ENCODE data around the gene C2orf80.
"Not testable (repeated sequence)": the region's sequence is repeated elsewhere in the genome, so short reads cannot be mapped to it uniquely, and the experiment has no call there.

The C2orf80 gene

DNA sequence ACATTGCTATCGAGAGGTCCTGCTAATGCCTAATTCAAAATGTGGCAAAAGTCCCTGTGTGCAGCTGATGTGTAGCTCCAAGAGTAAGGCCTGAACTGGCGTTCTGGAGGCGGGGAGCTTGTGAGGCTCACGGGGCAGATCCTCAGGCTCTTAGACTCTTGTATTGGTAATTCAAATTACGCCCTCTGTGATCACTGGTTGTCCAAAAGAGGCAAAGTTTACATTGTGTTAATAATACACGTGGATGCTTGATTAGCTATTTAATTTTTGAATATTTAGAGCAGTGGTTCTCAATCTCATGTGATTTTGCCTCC, 14.0 kb downstream of the C2orf80 start:
- DNase-seq: no peak

DNA sequence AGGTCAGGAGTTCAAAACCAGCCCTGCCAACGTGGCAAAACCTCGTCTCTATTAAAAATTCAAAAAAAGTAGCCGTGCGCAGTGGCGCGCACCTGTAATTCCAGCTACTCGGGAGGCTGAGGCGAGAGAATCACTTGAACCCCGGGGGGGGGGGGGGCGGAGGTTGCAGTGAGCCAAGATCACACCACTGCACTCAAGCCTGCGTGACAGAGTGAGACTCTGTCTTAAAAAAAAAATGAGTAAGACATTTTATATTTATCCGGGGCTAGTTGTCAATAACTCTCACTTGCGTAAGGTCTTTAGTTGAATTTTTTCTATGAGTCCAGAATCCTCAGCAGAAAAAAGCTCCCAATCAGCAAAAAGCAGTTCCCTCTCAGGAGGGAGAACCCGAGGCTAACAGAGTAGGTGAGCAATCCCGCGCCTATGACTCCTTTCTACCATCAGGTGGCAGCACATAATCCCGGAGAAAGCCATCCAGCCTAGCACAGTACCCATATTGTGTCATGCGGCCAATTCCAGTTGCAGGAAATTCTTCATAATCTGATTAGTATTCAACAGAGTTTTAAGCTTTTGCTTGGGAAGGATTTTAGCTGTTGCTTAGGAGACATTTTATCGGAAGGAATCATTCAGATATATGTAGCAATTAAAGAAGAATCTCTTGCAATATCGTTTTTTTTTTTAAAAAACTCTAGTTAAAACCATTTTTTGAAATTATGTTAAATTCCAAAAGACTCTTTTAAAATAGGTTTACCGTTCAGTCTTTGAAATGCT, 14.6 kb downstream of the C2orf80 start:
- peak; percentile 73 for DNase-seq

DNA sequence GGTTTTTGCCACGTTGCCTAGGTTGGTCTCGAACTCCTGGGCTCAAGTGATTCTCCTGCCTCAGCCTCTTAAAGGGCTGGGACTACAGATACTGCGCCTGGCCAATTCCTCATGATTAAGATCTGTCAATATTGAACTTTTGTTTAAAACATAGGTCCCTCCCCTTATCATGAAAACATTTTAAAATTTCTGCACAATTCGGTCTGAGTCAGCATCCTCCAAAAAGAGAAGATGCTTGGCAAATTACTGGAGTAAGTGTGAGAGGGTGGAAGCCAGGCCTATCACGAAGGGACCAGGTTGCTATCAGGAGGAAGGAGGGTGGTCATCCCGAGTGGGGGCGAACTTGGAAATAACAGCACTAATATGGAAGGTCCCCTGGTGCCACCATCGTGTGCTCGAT, 15.7 kb downstream of the C2orf80 start:
- DNase-seq: no peak

GRCh38 chr2:208172125-208172524, 17.7 kb downstream of the C2orf80 start:
- DNase-seq: no peak

DNA sequence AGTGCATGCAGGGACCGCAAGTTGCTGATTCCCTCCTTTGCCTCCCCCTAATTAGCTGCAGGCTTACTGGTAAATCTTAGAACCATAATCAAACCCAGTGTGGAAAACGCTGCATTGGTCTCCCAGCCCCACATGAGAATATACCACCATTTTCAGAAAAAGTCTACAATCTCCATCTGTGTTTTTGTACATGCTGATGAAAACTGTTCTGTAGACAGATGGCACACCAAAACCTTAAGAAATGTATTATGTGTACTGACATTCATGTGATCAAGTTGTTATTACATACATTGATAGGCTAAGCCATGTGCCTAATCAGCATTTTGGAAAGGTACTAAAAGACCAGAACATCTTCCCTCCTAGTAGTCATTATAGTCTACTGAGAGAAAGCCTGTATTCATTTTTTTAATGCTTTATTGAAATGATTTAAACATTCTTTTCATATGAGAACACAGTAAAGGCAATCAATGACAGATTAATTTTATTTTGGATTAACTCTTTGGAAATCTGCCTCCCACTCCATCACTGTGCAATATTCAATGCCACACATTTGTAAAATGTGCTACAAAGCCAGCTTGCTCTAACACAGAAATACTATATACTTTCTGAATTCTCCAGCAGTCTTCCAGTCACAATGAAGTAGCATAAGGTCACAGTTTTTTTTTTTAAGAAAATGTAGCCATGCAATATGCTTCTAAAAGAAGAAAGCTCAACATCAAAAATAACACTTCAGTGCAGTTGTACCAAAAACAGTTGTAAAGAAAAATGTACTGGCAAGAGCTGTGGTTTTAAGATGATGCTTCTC, 24.7 kb downstream of the C2orf80 start:
- DNase-seq: no peak

- DNase-seq: no peak
Observed at GRCh38 chr2:208163489-208163888, 26.3 kb downstream of the C2orf80 start, which contains the start of gene CRYGA. CRYGA (minus strand) TSS chr2:208163589; CDS start chr2:208163556, 33 bp downstream.

- DNase-seq: no peak
Observed at GRCh38 chr2:208156439-208156838, 33.4 kb downstream of the C2orf80 start.

DNA sequence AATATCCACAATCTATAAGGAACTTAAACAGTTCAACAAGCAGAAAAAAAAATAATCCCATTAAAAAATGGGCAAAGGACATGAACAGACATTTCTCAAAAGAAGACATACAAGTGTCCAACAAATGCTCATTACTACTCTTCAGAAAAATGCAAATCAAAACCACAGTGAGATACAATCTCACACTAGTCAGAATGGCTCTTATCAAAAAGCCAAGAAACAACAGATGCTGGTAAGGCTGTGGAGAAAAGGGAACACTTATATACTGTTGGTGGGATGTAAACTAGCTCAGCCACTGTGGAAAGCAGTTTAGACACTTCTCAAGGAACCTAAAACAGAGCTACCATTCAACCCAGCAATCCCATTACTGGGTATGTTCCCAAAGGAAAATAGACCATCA, 36.7 kb downstream of the C2orf80 start:
- DNase-seq: no peak

DNA sequence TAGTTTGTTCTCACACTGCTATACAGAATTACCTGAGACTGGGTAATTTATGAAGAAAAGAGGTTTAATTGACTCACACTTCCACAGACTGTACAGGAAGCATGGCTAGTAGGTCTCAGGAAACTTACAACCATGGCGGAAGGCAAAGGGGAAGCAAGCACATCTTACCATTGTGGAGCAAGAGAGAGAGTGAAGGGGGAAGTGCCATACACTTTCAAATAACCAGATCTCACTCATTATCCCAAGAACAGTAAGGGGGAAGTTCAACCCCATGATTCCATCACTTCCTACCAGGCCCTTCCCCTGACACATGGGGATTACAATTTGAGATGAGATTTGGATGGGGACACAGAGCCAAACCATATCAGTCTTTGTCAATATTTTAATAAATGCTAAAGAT, 38.9 kb downstream of the C2orf80 start:
- no peak for DNase-seq

GRCh38 chr2:208150094-208150493, 39.7 kb downstream of the C2orf80 start:
- DNase-seq: no peak

GRCh38 chr2:208148803-208149202, 41.0 kb downstream of the C2orf80 start:
- no peak for DNase-seq

GRCh38 chr2:208147759-208148158, 42.1 kb downstream of the C2orf80 start:
- DNase-seq: no peak

DNA sequence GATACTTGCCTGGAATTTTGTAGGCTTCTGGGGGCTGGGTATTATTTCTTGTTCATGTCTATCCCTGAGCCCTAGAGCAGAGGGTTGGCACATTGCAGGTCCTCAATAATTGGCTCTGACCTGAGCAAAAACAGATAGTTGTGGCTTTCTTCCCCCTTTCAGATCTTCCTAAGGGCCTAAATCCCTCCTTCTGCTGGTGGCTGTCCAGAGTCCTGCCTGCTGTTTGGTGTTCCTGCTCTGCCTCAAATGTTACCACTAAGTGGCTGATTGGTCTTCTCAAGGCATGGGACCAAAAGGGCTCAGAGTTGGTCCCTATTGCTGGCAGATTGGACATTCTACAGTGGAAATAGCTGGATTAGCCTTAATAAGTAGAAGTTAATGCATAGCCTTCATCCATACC, 42.8 kb downstream of the C2orf80 start:
- no peak for DNase-seq

GRCh38 chr2:208146006-208146405, 43.8 kb downstream of the C2orf80 start, which contains the start of gene CRYGB:
CRYGB (minus strand) TSS chr2:208146158; CDS start chr2:208146120, 38 bp downstream.
- no peak for DNase-seq

- DNase-seq: no peak
Observed at GRCh38 chr2:208142925-208143799, 46.7 kb downstream of the C2orf80 start.

- no peak for DNase-seq
Observed at GRCh38 chr2:208142240-208142924, 47.4 kb downstream of the C2orf80 start.

DNA sequence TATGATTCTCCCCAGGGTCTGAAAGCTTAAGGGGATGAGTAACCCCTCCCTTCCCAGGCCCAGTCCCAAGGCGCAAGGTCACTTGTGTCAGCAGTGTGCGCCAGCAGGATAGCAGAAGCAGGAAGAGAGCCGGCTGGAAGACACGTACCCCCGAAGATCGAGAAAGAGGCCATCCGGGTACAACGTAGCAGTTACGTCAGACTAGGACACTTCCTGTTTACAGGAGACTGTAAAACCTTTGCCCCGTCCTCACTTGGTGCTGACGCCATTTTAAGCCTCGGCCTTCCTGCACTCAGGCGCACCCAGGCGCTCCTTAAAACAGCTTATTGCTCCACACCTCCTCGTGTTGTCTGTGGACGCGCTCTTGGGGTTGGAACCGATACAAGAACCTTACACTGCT, 50.4 kb downstream of the C2orf80 start:
- DNase-seq: no peak

GRCh38 chr2:208138334-208138733, 51.5 kb downstream of the C2orf80 start:
- not testable (repeated sequence) for DNase-seq

DNA sequence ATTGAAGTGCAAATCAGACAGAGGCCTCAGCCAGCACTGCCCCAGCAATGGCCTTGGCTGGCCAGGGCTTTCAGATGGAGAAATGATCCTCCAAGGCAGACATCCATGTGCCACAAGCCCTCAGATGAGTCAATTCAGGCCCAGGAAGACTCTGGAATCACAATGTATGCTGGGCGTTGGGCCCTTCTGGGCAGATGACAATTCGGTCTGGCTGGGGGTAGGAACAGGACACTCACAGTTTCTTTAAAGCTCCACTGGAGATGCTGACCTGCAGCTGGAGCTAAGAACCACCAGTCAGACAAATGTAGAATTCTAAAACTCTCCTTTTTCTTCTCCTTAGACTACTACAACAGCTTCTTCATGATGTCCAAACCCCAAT, 53.1 kb downstream of the C2orf80 start:
- DNase-seq: no peak

DNA sequence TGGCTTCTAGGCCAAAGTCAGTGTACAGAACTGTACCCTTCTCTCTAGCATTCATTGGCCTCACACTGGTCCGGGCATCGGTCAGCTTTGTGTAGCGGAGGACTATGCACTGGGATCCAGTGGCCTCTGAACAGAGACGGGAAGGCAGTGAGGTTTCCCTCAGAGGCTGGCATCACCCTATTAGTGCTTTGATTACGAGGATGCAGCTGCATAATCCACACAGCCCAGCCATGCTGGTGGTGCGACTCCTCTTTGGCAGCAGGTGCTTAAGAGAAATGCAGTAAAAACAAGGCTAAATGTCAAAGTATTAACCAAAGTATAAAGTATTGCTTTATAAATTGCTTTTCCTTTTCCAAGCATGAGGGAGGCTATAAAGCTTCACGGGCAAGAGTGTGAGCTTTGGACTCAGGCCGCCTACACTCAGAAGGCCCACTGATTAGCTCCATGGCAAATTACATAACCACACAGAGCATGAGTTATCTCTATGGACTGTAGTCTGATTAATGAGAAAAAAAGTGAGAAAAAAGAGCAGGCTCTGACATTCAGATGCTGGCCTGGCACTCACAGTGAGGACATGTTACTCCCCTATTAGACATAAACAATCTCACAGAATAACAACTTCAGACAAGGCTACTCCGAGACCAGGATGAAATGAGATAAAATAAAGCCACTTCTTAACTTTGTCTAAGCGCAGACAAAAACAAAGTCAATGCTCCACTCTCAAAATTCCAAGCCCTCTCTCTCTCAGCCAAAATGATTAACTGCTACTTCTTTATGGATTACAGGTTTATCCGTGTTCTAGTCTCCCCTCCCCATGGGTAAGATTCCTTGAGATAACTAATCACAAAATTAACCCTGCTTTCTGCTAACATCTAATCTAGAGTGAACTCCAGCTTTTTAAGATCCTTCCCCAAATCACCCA, 53.8 kb downstream of the C2orf80 start:
- no peak for DNase-seq

- no peak for DNase-seq
Observed at GRCh38 chr2:208134928-208135586, 54.8 kb downstream of the C2orf80 start.

All from activated CD4-positive, alpha-beta T cell treated with anti-CD3 and anti-CD28 coated beads for 48 hours (primary cell).